GM12878 (cell line): ENCODE measurements around the gene SNAPC3. TPM values are rescaled to one million over a fixed set of nuclear protein-coding genes. Genes with fewer than 3 reads are reported as not detected.

Experiments used
- CREB1 ChIP-seq: IDR thresholded peaks from 2 replicates; pipeline ENCODE4 v1.6.1; 2012; ENCODE audit warnings: low read depth, mild to moderate bottlenecking, inconsistent platforms
- HDAC6 ChIP-seq: fragments of 200-600 bp; sonication (generic); IDR thresholded peaks from one replicate; pipeline ENCODE4 v1.8.0; 2017; ENCODE audit warnings: antibody characterized with exemption; ENCODE audit not compliant: unreplicated experiment
- IKZF2 ChIP-seq, 2 experiments: fragments of 450-650 bp; IDR thresholded peaks; 2 replicates each; pipeline ENCODE4 v1.6.1; 2017; ENCODE audit warnings: mild to moderate bottlenecking in 2 of 2, moderate library complexity in 2 of 2
- IRF4 ChIP-seq: IDR thresholded peaks from 2 replicates; pipeline ENCODE4 v1.6.1; 2011; ENCODE audit warnings: low read depth, low read length
- NR2C2 ChIP-seq: IDR thresholded peaks from 2 replicates; pipeline ENCODE4 v1.6.1; 2011; ENCODE audit warnings: borderline replicate concordance, low read depth; ENCODE audit not compliant: control insufficient read depth, insufficient read length
- PRDM15 ChIP-seq: fragments of 450-650 bp; formaldehyde crosslinking; IDR thresholded peaks from 2 replicates; pipeline ENCODE4 v1.4.0; 2020; ENCODE audit warnings: mild to moderate bottlenecking, moderate library complexity
- SIX5 ChIP-seq: IDR thresholded peaks from 2 replicates; pipeline ENCODE4 v1.6.1; 2011; ENCODE audit warnings: mild to moderate bottlenecking, low read depth, low read length, moderate library complexity; ENCODE audit not compliant: severe bottlenecking
- SREBF1 ChIP-seq: IDR thresholded peaks from 2 replicates; pipeline ENCODE4 v1.6.1; 2012; ENCODE audit warnings: mild to moderate bottlenecking, low read length
- TAF1 ChIP-seq: IDR thresholded peaks from 2 replicates; pipeline ENCODE4 v1.6.1; 2011; ENCODE audit warnings: mild to moderate bottlenecking, low read depth, low read length, borderline replicate concordance
- TCF12 ChIP-seq: IDR thresholded peaks from 2 replicates; pipeline ENCODE4 v1.6.1; 2011; ENCODE audit warnings: low read depth, mild to moderate bottlenecking, low read length
- YBX1 ChIP-seq: fragments of 450-650 bp; IDR thresholded peaks from 2 replicates; pipeline ENCODE4 v1.6.1; 2016; ENCODE audit warnings: antibody characterized with exemption
- YY1 ChIP-seq: IDR thresholded peaks from 2 replicates; pipeline ENCODE4 v1.6.1; 2011; ENCODE audit warnings: low read depth, mild to moderate bottlenecking, low read length
- ZBTB11 ChIP-seq: fragments of 450-650 bp; formaldehyde crosslinking; IDR thresholded peaks from 2 replicates; pipeline ENCODE4 v1.5.0; 2022; ENCODE audit warnings: mild to moderate bottlenecking, missing genetic modification characterization
- ZNF592 ChIP-seq: fragments of 450-650 bp; IDR thresholded peaks from 2 replicates; pipeline ENCODE4 v1.6.1; 2017; ENCODE audit warnings: mild to moderate bottlenecking, moderate library complexity
- polyA plus RNA-seq, 11 experiments: library from polyadenylated mRNA; depleted of rRNA in 4 of 11; unstranded in 6 of 11; stranded (reverse) in 5 of 11; fragments of >200 nt; fragmentation: Nextera tagmentation in 4 of 11; fragmentation: Illumina TruSeq in 1 of 11; extraction: Ambion mirVana in 4 of 11; extraction: Trizol in 1 of 11; gene quantifications; 1 replicate in 1 of 11; 2 replicates in 10 of 11; pipeline versions ENCODE4 v1.2.1 to v1.2.3, GENCODE V29; 2011 to 2016; ENCODE audit warnings: inconsistent platforms in 2 of 11, missing spikeins in 2 of 11, low read depth in 1 of 11
- total RNA-seq, 4 experiments: library from RNA; depleted of rRNA in 3 of 4; stranded (reverse); fragments of >200 nt in 3 of 4; fragmentation: Illumina TruSeq in 1 of 4; extraction: Trizol in 1 of 4; gene quantifications; 2 replicates each; pipeline versions ENCODE4 v1.2.1 to v1.2.3, GENCODE V29; 2013 to 2021
- TF ChIP-seq, protein P1 (sequence below): fragments of 450-650 bp; IDR thresholded peaks from 2 replicates; pipeline ENCODE4 v1.6.1; 2018; ENCODE audit warnings: mild to moderate bottlenecking, low read depth, moderate library complexity; ENCODE audit not compliant: partially characterized antibody

Gene SNAPC3
- total and polyA plus RNA-seq, 10 of the 15 experiments (the other 5 are each of a cell fraction or from before 2014, with no cell fraction given): 5.7 to 47.4 (median 24.6) TPM

DNA sequence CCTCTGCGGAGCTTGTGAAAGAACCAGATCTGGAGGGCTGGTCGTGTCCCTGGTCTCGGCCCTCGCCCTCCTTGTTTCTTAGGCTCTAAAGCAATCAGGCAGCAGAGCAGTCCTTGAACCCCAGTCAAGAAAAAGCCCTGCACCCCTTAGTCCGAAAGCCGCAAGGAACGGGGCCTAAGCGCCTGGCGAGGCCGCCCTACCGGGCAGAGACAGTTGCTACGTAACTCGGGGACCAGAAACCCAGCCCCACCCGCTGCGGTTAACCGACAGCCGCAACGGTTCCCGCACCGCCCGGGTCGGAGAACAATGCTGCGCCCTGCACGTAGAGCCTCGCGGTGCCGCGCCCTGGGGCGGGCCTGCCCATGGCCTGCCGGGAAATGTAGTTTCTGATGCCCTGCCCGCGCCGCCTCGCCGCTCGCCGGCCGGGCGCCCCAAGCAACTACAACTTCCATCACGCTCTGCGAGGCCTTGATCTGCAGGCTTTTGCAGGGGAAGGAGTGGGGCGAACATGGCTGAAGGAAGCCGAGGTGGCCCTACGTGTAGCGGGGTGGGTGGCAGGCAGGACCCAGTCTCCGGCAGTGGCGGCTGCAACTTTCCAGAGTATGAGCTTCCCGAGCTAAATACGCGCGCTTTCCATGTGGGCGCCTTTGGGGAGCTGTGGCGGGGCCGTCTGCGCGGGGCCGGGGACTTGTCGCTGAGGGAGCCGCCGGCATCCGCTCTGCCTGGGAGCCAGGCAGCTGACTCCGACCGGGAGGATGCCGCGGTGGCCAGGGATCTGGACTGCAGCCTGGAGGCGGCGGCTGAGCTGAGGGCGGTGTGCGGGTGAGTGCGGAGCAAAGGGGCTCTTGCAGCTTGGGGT, at the start of gene SNAPC3 (continued):
- no peak for TF ChIP-seq HDAC6
- TF ChIP-seq ZBTB11 (CRISPR knock-in tag): no peak
- peak; percentile 81 to 88 for TF ChIP-seq IKZF2 (IDR thresholded peaks at IDR 0.05)
- TF ChIP-seq NR2C2: no peak
- no peak for TF ChIP-seq YBX1
- no peak for TF ChIP-seq IRF4
- TF ChIP-seq PRDM15 (CRISPR knock-in tag): no peak
- TF ChIP-seq YY1: peak; percentile 94
- TF ChIP-seq TAF1: peak; percentile 59; the same call in 1 of the 2 replicates
- peak; percentile 96 for TF ChIP-seq SIX5
- TF ChIP-seq SREBF1: peak; percentile 84
- peak; percentile 85 for TF ChIP-seq CREB1
- no peak for TF ChIP-seq ZNF592
- TF ChIP-seq, protein P1, sequence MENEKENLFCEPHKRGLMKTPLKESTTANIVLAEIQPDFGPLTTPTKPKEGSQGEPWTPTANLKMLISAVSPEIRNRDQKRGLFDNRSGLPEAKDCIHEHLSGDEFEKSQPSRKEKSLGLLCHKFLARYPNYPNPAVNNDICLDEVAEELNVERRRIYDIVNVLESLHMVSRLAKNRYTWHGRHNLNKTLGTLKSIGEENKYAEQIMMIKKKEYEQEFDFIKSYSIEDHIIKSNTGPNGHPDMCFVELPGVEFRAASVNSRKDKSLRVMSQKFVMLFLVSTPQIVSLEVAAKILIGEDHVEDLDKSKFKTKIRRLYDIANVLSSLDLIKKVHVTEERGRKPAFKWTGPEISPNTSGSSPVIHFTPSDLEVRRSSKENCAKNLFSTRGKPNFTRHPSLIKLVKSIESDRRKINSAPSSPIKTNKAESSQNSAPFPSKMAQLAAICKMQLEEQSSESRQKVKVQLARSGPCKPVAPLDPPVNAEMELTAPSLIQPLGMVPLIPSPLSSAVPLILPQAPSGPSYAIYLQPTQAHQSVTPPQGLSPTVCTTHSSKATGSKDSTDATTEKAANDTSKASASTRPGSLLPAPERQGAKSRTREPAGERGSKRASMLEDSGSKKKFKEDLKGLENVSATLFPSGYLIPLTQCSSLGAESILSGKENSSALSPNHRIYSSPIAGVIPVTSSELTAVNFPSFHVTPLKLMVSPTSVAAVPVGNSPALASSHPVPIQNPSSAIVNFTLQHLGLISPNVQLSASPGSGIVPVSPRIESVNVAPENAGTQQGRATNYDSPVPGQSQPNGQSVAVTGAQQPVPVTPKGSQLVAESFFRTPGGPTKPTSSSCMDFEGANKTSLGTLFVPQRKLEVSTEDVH: no peak
- TF ChIP-seq TCF12: peak; percentile 27; the same call in 1 of the 2 replicates
